ENCODE measurements around the gene TMEM63A. TPM values are rescaled to one million over a fixed set of nuclear protein-coding genes. Genes with fewer than 3 reads are reported as not detected.

The TMEM63A gene
- polyA plus RNA-seq, 3 donors: 3.0 to 48.0 (median 5.8) TPM

DNA sequence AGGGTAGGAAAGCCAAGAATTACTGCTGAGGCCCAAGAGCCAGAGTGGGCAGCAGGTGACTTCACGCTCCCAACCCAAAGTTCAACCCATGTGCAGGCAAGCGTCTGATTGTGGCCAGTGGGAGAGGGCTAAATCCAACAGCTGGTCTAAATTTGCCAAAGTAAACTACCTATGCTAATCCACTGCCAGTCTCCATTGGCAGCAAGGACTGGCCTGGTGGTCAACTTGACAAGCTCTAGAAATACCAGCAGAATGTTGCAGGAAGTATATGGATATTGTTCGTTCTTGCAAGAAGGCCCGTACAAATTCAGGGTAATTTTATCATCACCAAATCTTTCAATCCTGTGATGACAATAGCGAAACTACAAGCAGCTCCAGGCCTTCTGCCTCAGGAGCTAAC lies 1.5 kb downstream of the TMEM63A start:
- H3K4me1 Mint-ChIP-seq: peaks cover 52% of the 10 kb centered on the region
- Histone ChIP-seq H3K4me1 (ENCODE audit: control insufficient read depth in 1 of 2, insufficient read depth in 2 of 2, low read length in 2 of 2) (peaks cover 33 to 40% of the 10 kb centered on the region in 2 donors), H3K36me3 (replicated peaks in 1 of 2; ENCODE audit: control insufficient read depth in 1 of 2, insufficient read depth in 2 of 2, low read length in 2 of 2) (peaks cover 13 to 26% of the 10 kb centered on the region in 2 donors), H3K4me3 (replicated peaks in 1 of 3; ENCODE audit: low read depth in 2 of 3, low read length in 3 of 3) (peak overlapping the region in 1 of 3 experiments; percentile 100), H3K4me2 (replicated peaks; ENCODE audit: extremely low read depth, low read length, poor library complexity, severe bottlenecking) (peak overlapping the region; percentile 94), H2AFZ (ENCODE audit: insufficient read depth, low read depth, low read length, poor library complexity, severe bottlenecking) (no peak overlapping the region), H3K9me3 (replicated peaks in 1 of 2; ENCODE audit: control insufficient read depth in 1 of 2, insufficient read depth in 1 of 2, low read length in 2 of 2) (no peaks in the 10 kb centered on the region), H3K27me3 (ENCODE audit: control insufficient read depth in 2 of 2, insufficient read depth in 2 of 2, low read length in 2 of 2) (no peaks in the 10 kb centered on the region), H3K79me2 (ENCODE audit: insufficient read depth, low read length) (peaks cover 45% of the 10 kb centered on the region), H4K20me1 (ENCODE audit: insufficient read depth, low read length) (peaks cover 47% of the 10 kb centered on the region), H3K27ac (ENCODE audit: low read depth in 1 of 2, low read length in 2 of 2) (peak overlapping the region in 1 of 2 donors; percentile 93), H3K9ac (ENCODE audit: insufficient read depth, low read length, poor library complexity, severe bottlenecking) (no peak overlapping the region)
- H3K36me3 Mint-ChIP-seq: peaks cover 25 to 38% of the 10 kb centered on the region in 2 donors
- intact Hi-C loops (cut with micrococcal nuclease): no loop called here
- WGBS (ENCODE audit: insufficient coverage): 40% methylated on average over 1 of the region's 5 CpGs
- H3K9me3 Mint-ChIP-seq: peaks cover 0 to 3% (median 0%) of the 10 kb centered on the region in 7 donors
- H3K27ac Mint-ChIP-seq: no peak overlapping the region
- TF ChIP-seq, protein P1, sequence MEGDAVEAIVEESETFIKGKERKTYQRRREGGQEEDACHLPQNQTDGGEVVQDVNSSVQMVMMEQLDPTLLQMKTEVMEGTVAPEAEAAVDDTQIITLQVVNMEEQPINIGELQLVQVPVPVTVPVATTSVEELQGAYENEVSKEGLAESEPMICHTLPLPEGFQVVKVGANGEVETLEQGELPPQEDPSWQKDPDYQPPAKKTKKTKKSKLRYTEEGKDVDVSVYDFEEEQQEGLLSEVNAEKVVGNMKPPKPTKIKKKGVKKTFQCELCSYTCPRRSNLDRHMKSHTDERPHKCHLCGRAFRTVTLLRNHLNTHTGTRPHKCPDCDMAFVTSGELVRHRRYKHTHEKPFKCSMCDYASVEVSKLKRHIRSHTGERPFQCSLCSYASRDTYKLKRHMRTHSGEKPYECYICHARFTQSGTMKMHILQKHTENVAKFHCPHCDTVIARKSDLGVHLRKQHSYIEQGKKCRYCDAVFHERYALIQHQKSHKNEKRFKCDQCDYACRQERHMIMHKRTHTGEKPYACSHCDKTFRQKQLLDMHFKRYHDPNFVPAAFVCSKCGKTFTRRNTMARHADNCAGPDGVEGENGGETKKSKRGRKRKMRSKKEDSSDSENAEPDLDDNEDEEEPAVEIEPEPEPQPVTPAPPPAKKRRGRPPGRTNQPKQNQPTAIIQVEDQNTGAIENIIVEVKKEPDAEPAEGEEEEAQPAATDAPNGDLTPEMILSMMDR (IDR thresholded peaks at IDR 0.05): no peak
- peaks cover 2 to 9% (median 4%) of the 10 kb centered on the region in 3 donors for H3K27me3 Mint-ChIP-seq (ENCODE audit: low read depth in 3 of 3)
- peak overlapping the region; percentile 23 to 97 for H3K4me3 Mint-ChIP-seq
- DNase-seq: no peak

DNA sequence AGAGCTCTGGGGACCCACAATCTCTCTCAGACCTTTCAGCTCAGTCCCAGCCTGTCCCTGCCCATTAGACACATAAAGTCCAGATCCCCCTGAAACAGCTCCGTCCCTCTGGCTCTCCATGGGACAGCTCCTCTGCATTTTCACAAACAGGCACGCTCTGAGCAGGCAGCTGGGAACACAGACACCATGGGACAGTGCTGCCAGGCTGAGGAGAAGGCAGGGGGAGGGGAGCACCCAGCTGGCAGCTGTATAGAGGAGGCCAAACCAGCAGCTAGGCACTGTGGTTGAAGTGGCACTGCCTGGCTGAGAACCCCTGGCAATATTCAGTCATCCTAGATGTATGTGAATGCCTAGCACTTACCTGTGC lies 2.0 kb downstream of the TMEM63A start:
- H3K9ac ChIP-seq (ENCODE audit: insufficient read depth, low read length, poor library complexity, severe bottlenecking): no peak overlapping the region
- H3K4me2 ChIP-seq (replicated peaks; ENCODE audit: extremely low read depth, low read length, poor library complexity, severe bottlenecking): peak overlapping the region; percentile 94
- no peak overlapping the region for H3K4me3 Mint-ChIP-seq
- no peaks in the 10 kb centered on the region for H3K27me3 ChIP-seq (ENCODE audit: control insufficient read depth in 2 of 2, insufficient read depth in 2 of 2, low read length in 2 of 2)
- H3K4me1 ChIP-seq (ENCODE audit: control insufficient read depth in 1 of 2, insufficient read depth in 2 of 2, low read length in 2 of 2): peaks cover 29 to 40% of the 10 kb centered on the region in 2 donors
- DNase-seq: no peak
- TF ChIP-seq, protein P1 (IDR thresholded peaks at IDR 0.05): no peak
- H4K20me1 ChIP-seq (ENCODE audit: insufficient read depth, low read length): peaks cover 47% of the 10 kb centered on the region
- peaks cover 30 to 43% of the 10 kb centered on the region in 2 donors for H3K36me3 Mint-ChIP-seq
- peaks cover 45% of the 10 kb centered on the region for H3K79me2 ChIP-seq (ENCODE audit: insufficient read depth, low read length)
- no peak overlapping the region for H3K27ac ChIP-seq (ENCODE audit: low read depth in 1 of 2, low read length in 2 of 2)
- H3K4me1 Mint-ChIP-seq: peaks cover 47% of the 10 kb centered on the region
- H3K27ac Mint-ChIP-seq: peak overlapping the region in 3 of 7 donors; percentile 18 to 84 (median 45)
- H3K27me3 Mint-ChIP-seq (ENCODE audit: low read depth in 3 of 3): peaks cover 2 to 9% (median 4%) of the 10 kb centered on the region in 3 donors
- peaks cover 17 to 30% of the 10 kb centered on the region in 2 donors for H3K36me3 ChIP-seq (replicated peaks in 1 of 2; ENCODE audit: control insufficient read depth in 1 of 2, insufficient read depth in 2 of 2, low read length in 2 of 2)
- peaks cover 0 to 3% (median 0%) of the 10 kb centered on the region in 7 donors for H3K9me3 Mint-ChIP-seq
- H2AFZ ChIP-seq (ENCODE audit: insufficient read depth, low read depth, low read length, poor library complexity, severe bottlenecking): no peak overlapping the region
- WGBS (ENCODE audit: insufficient coverage): no CpG with 5 or more reads among the region's 2 CpGs
- H3K9me3 ChIP-seq (replicated peaks in 1 of 2; ENCODE audit: control insufficient read depth in 1 of 2, insufficient read depth in 1 of 2, low read length in 2 of 2): no peaks in the 10 kb centered on the region
- intact Hi-C loops (cut with micrococcal nuclease): no loop called here
- peak overlapping the region in 1 of 3 experiments; percentile 100 for H3K4me3 ChIP-seq (replicated peaks in 1 of 3; ENCODE audit: low read depth in 2 of 3, low read length in 3 of 3)

Data from CD14-positive monocyte (primary cell).